Renal cortex interstitium (tissue), 11 donors: Measurements from ENCODE around the gene RGS6. TPM values are rescaled to one million over a fixed set of nuclear protein-coding genes. Genes with fewer than 3 reads are reported as not detected.

Experiments
- DNase-seq, 11 donors: peaks; one replicate each; pipeline ENCODE4 v3.0.0-alpha.2; 2013; ENCODE audit warnings: low read depth in 9 of 11, low spot score in 4 of 11; ENCODE audit errors: extremely low read depth in 1 of 11
- polyA plus RNA-seq, 3 donors: library from polyadenylated mRNA; unstranded; fragments of 120-200 nt; gene quantifications; one replicate each; pipeline ENCODE4 v1.2.1, GENCODE V29; 2013; ENCODE audit not compliant: insufficient read length in 3 of 3

The RGS6 gene
- polyA plus RNA-seq, 3 donors = 1.4 to 1.7 (median 1.4) TPM

DNA sequence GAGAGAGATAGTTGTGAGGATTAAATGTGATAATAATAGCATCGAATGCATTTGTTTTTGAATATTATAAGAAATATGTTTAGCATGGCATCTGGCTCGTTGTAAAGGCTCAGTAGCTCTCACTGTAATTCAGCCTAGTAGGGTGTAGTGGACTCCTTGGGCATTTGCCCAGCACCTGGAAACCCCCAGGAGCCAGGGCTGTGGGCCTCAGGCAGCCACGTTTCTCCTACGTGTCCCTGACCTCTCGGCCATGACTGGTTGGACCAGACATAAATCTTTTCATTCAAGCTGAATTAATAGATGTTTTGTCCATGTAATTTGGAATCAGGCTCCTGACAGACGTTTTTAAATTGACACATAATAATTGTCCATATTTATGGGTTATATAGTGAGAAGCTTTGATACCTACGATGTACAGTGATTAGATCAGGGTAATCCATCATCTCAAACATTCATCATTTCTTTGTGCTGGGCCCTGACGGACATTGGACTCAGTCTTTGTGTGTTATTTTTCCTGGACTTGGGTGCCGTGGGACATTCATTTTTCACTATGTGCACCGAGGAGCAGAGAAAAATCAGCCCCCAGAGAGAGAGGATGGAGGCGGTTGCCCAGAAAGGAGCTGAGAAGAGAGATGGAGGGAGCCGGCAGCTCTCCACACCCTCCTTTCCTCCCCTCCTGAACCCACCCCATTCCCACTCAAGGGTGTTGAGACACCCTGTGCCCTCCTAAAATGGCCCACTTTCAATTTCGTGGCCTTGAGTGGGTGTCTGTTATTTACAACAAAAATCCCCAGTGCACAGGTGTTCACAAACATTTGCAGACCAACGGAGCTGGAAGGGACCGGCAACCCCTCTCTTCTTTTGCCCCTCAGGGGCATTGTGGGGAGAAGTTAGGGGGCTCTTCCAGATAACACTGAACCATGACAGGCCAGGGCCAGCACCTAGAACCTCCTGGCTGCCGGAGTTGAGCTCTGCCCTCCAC, 665.3 kb downstream of the RGS6 start:
- DNase-seq = no peak

DNA sequence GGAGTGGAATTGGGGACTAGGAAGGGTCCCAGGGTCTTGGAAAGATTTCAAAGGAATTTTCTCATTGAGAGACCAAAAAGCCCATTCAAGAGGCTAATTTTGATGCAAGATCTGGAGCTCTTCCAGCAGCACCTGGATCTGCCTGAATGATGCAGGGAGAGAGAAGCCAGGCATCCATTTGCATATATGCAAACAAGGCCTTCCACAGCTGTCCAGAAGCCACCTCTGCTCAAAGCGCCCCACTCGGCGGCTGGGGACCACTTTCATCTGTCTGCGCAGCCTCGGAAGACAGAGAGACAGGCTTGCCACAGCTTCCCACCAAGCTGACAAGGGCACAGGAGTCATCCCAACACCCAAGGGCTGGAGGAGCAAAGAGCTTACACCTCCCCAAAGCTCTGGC, 666.1 kb downstream of the RGS6 start:
- DNase-seq = no peak

DNA sequence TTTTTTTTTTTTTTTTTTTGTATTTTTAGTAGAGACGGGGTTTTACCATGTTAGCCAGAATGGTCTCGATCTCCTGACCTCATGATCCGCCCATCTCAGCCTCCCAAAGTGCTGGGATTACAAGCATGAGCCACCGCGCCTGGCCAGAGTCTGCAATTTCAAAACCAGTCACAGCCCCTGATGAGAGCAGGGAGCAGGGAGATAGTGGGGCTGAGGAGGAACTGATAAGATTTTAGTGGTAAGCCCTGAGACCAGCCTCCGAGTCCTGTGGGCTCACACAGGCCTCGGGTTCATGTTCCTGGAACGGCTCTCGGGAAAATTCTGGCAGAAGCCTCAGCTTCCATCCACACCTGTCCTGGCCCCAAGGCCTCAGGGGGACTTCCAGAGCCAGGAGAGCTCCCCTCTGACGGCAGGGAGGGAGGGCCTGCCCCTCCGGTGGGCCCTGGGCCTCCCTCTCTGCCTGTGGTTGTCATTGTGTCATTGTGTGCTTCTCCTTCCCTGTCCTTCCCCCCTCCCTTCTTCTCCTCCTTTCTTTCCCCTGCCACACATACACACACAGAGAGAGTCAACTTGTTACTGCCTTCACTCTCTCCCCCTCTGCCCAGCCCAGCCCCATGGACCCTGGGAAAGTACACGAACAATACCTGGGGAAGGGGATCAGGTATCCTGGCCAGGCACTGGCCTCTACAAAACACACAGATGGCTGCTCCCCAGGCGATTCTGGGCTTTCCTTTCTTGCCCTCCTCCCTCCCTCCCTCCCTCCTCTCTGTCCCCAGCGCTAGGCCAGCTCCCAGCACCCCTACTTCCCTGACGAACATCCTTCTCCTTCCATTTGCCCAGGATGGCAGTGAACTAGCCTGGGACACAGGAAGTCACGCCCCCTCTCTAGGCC, 667.6 kb downstream of the RGS6 start:
- DNase-seq = no peak

DNA sequence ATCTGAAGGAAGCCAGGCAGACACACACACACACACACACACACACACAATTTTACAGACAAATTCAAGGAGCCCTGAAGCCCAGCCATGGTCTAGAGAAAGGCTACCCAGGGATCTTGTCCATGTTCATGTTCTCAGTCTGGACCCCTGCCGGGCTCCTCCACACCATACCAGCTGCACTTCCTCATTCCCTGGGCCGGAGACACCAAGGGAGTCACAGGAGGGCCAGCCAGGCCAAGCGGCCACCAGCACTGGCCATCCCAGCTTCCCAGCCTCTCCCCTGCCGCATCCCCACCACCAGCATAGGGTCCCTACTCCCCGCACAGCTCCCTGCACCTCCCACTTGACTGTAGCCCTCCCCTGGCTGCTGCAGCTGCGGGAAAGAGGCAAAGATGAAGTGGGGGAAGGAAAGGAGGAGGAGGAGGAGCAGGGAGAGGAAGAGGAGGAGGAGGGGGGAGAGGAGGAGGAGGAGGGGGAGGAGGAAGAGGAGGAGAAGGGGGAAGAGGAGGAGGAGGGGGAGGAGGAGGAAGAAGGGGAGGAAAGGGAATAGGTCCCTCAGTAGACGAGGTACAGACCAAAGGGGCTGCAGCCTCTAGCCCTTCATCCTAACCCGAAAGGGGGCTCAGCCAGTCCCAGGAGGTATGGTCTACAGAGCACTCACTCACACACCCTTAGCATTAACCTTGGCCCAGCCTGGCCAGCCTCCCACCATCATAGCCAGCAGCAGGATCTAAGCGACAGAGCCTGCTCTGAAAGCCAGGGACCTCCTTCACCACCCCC, 668.5 kb downstream of the RGS6 start:
- no peak for DNase-seq

- no peak for DNase-seq
These were observed 671.4 kb downstream of the RGS6 start for GRCh38 chr14:72603639-72604038.

GRCh38 chr14:72604133-72604532, 671.9 kb downstream of the RGS6 start:
- no peak for DNase-seq

DNA sequence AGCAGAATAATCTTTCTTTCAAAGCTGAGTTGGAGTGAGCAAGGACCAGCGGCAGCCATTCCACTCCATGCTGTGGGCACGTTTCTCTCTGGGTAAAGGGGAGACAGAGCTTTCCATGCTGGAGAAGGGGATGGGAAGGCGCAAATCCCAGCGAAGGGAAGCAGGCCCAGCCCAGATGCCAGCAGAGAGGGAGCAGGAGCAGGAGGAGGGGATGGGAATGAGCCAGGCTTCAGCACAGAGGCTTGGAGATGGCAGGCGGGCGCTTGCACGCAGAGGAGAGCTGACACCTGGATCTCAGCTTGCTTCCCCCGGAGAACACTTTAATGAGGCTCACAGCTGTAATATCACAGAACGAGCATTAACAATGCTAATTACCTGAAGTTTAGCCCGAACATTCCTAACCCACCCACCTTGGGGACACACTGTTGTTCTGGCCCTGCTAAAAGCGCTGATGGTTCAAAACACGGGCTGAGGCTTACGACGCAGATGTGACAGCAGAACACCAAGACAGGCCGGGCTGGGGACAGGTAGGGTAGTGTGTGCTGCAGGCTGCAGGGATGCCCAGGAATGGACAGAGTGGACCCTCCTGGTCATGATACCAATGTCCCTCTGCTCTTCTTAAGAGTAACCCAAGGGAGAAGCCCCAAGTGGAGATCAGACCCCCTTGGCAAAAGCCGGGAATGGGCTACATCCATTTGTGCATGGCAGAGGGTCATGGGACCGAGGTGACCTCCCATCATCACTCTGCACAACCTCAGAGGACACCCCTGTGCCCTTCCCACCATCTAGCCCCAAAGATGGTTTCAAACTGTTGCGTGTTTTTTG, 673.1 kb downstream of the RGS6 start:
- no peak for DNase-seq

GRCh38 chr14:72605921-72606220, 673.6 kb downstream of the RGS6 start:
- no peak for DNase-seq

DNA sequence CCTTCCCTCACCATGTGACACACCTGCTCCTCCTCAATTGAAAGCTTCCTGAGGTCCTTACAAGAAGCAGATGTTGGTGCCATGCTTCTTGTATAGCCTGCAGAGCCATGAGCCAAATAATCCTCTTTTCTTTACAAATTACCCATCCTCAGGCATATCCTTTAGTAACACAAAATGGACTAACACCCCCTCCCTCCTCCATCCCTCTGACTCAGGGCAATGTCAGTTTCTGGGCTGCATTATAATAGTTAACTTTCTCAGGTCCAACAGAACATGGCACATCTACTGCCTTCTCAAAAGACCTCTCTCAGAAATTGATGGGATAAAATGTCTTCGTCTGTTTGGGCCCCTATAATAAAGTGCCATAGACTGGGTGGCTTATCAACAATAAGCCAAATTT, 674.6 kb downstream of the RGS6 start:
- no peak for DNase-seq

GRCh38 chr14:72607386-72608130, 675.3 kb downstream of the RGS6 start:
- no peak for DNase-seq

GRCh38 chr14:72608391-72609204, 676.4 kb downstream of the RGS6 start:
- DNase-seq = no peak

DNA sequence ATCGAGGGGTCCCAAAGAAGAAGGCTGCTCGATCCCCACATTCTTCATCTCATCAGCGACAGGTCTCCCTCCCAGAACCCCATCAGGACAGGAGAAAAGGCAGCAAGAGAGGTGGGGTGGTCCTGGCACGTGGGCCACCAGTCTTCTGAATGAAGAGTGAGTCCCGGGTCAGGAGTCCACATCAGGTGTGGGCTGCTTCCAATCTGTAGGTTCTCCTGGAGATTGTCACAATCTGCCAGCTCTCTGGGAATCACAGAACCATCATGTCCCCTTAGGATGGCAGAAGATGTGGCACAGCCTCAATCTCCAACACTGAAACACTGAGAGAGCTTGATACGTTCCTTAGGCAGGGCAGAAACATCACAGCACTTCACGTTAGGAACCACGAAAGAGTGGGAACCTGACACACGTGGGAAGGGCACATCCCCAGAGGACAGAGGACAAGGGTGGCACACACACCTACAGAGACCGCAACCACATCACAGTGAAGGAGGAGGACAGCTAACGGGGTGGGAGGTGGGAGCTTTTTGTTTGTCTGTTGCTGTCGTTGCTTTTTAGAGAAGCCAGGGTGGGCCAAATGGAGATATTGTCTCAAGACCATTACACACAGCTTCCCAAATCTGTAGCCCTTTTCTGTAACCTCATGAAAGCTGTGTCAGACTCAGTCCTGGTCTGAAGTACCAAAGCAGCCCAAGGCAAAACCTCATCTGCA, 677.1 kb downstream of the RGS6 start:
- no peak for DNase-seq

- no peak for DNase-seq
These were observed 678.0 kb downstream of the RGS6 start for GRCh38 chr14:72610096-72610830.

DNA sequence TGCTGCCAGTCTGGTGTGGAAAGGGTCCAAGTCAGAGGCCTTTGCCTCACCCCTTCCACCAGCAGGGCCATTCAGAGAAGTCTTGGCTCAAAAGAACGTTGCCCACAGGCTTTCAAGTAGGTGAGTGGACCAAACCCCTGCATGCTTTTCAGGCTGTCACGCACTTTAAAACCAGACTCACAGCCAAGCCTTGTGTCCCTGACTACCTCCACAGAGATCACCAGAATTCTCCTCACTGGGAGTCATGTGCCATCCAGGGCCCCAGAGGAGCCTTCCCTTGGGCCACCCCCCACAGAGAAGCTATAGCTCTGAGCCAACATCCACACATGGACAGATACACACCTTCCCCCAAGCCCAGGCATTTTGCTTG, 678.6 kb downstream of the RGS6 start:
- DNase-seq = no peak

DNA sequence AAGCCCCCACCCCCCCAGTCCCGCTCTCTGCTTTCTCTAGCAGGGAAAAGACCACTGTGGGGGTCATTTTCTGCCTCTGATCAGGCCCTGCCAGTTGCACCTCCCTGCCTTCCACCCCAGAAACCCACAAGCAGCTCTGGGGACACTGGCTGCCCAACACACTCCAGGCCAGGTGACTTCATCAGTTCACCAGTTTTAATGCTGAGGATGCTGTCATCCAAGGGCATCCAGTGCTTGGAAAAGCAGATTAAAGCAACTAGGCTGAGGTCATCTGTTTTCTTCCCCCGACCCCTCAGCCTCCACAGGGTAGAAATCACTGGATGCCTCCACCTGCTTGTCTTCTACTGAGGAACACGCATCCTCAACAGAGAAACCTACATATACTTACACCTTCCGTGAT, 679.3 kb downstream of the RGS6 start:
- no peak for DNase-seq

- no peak for DNase-seq
These were observed 679.8 kb downstream of the RGS6 start for GRCh38 chr14:72612041-72612440.
